ENCODE measurements around the gene FTCD. TPM values are rescaled to one million over a fixed set of nuclear protein-coding genes. Genes with fewer than 3 reads are reported as not detected.
"Not testable (repeated sequence)": the region's sequence is repeated elsewhere in the genome, so short reads cannot be mapped to it uniquely, and the experiment has no call there.

FTCD gene
- total RNA-seq, 1 experiment from 2014 or later: not detected

DNA sequence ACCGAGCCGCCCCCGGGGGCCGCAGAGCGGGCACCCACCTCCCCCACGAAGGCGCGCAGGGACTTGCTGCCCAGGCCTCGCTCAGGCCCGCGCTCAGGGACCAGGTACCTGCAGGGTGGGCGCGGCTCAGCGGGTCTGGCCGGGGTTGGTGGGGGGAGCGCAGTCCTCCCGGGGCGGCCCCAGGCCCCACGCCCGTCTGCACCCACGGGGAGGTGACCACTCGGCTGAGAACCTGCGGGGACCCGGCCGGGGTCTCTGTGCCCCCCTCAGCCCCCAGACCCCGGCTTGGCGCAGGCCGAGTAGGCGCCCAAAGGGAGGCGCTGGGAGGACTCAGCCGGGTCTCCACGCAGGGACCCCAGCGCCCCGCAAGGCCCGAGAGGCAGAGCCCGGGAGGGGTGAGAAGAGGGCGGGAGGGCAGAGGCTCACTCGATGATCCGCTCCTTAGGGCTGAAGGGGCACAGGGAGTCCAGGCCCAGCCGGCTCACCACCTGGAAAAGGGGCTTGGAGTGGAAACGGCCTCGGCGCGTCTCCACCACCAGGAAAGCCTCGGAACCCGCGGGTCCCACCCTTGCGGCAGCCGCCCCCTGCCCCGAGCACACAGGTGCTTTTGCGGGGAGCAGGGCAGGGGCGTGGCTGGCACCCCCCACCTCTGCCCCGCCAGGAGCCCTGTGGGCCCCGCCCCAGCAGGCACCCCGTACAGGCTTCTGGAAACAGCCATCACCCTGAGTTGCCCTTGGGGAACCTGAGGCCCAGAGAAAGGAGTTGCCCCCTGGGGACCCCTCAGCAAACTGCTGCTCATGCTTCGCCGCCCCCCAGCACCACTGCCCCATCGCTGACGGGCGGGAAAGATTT lies 9.3 kb downstream of the FTCD start:
- Histone ChIP-seq H3K27me3 (ENCODE audit: control insufficient read depth, insufficient read depth, low read length) (peaks cover 1% of the 10 kb centered on the region; the same call in 1 of the 2 replicates), H3K36me3 (replicated peaks; ENCODE audit: control insufficient read depth, insufficient read depth, low read length) (no peaks in the 10 kb centered on the region), H3K4me3 (ENCODE audit: insufficient read depth, low read depth, low read length) (no peak overlapping the region)
- peak; percentile 52 for DNase-seq

DNA sequence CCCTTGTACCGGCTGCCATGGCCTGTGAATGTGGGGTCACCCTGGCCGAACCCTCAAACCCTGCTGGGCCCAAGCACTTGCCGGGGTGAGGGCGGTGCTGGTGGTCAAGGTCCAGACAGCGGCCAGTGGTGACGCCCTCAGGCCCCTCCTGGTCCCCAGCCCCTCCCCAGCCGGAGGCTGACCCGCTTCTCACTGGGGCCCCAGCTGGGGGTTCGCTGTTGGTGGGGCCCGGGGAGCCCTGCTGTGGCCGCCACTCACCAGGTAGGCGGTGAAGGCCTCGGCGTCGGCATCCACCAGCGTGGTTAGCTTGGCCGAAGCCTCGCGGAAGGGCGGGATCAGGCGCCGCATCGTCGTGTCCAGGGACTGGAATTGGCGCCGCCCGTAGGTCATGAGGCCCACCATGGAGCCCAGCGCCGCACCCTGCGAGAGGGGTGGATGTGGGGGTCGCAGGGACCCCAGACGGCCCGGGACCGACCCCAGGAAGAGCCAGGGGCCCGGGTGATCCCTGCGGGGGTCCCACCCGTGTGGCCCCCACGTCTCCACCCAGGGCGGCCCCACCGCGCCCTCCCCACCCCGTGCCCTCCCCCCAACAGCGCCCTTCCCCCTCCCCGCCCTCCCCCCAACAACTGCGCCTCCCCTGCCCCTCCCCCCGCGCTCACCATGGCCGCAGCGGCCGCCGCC lies 10.1 kb downstream of the FTCD start:
- no peak for DNase-seq
- no peaks in the 10 kb centered on the region for H3K36me3 ChIP-seq (replicated peaks; ENCODE audit: control insufficient read depth, insufficient read depth, low read length)
- H3K4me3 ChIP-seq (ENCODE audit: insufficient read depth, low read depth, low read length): no peak overlapping the region
- peaks cover 1% of the 10 kb centered on the region; the same call in 1 of the 2 replicates for H3K27me3 ChIP-seq (ENCODE audit: control insufficient read depth, insufficient read depth, low read length)

- Histone ChIP-seq H3K4me3 (ENCODE audit: insufficient read depth, low read depth, low read length) (no peak overlapping the region), H3K27me3 (ENCODE audit: control insufficient read depth, insufficient read depth, low read length) (peaks cover 2% of the 10 kb centered on the region; the same call in 1 of the 2 replicates), H3K36me3 (replicated peaks; ENCODE audit: control insufficient read depth, insufficient read depth, low read length) (no peaks in the 10 kb centered on the region)
- no peak for DNase-seq
Observed at GRCh38 chr21:46144464-46145070, 10.8 kb downstream of the FTCD start.

- DNase-seq: no peak
- Histone ChIP-seq H3K4me3 (ENCODE audit: insufficient read depth, low read depth, low read length) (no peak overlapping the region; the same call in 1 of the 2 replicates), H3K36me3 (replicated peaks; ENCODE audit: control insufficient read depth, insufficient read depth, low read length) (no peaks in the 10 kb centered on the region), H3K27me3 (ENCODE audit: control insufficient read depth, insufficient read depth, low read length) (peaks cover 8% of the 10 kb centered on the region; the same call in 1 of the 2 replicates)
Observed at GRCh38 chr21:46142582-46143473, 12.6 kb downstream of the FTCD start.

- DNase-seq: no peak
- no peaks in the 10 kb centered on the region for H3K36me3 ChIP-seq (replicated peaks; ENCODE audit: control insufficient read depth, insufficient read depth, low read length)
- H3K4me3 ChIP-seq (ENCODE audit: insufficient read depth, low read depth, low read length): peak overlapping the region; percentile 13; the same call in 1 of the 2 replicates
- H3K27me3 ChIP-seq (ENCODE audit: control insufficient read depth, insufficient read depth, low read length): peaks cover 8% of the 10 kb centered on the region; the same call in 1 of the 2 replicates
Observed at GRCh38 chr21:46141767-46142581, 13.4 kb downstream of the FTCD start.

- H3K4me3 ChIP-seq (ENCODE audit: insufficient read depth, low read depth, low read length): peak overlapping the region; percentile 29; the same call in 1 of the 2 replicates
Observed at GRCh38 chr21:46140352-46141003, 14.9 kb downstream of the FTCD start.

DNA sequence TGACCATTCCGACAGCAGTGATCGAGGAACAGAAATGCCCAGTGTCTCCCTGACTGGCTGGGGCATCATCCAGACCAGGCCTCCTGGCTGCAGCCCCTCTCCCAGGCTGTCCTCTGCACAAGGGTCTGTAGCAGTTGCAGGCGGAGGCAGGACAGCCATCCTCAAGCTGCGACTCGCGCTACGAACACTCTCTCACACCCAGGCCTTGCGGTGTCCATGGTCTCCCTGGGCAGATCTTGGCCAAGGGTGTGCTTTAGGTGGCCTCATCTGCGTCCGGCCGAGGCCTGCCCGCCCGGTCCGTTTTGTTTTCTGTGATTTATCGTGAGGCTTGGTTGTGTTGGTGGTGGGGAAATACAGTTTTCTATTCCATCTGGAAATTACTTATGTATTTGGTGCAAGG lies 15.7 kb downstream of the FTCD start:
- Histone ChIP-seq H3K27me3 (ENCODE audit: control insufficient read depth, insufficient read depth, low read length) (peaks cover 8% of the 10 kb centered on the region; the same call in 1 of the 2 replicates), H3K36me3 (replicated peaks; ENCODE audit: control insufficient read depth, insufficient read depth, low read length) (no peaks in the 10 kb centered on the region), H3K4me3 (ENCODE audit: insufficient read depth, low read depth, low read length) (no peak overlapping the region; the same call in 1 of the 2 replicates)
- no peak for DNase-seq

More at GRCh38 chr21:46140352-46141003, 14.9 kb downstream of the FTCD start:
- not testable (repeated sequence) for H3K27me3 ChIP-seq (ENCODE audit: control insufficient read depth, insufficient read depth, low read length); H3K36me3 ChIP-seq (replicated peaks; ENCODE audit: control insufficient read depth, insufficient read depth, low read length); DNase-seq

- no peaks in the 10 kb centered on the region for H3K36me3 ChIP-seq (replicated peaks; ENCODE audit: control insufficient read depth, insufficient read depth, low read length)
- peaks cover 8% of the 10 kb centered on the region; the same call in 1 of the 2 replicates for H3K27me3 ChIP-seq (ENCODE audit: control insufficient read depth, insufficient read depth, low read length)
- no peak for DNase-seq
- no peak overlapping the region for H3K4me3 ChIP-seq (ENCODE audit: insufficient read depth, low read depth, low read length)
Observed at GRCh38 chr21:46138383-46138970, 16.9 kb downstream of the FTCD start.

DNA sequence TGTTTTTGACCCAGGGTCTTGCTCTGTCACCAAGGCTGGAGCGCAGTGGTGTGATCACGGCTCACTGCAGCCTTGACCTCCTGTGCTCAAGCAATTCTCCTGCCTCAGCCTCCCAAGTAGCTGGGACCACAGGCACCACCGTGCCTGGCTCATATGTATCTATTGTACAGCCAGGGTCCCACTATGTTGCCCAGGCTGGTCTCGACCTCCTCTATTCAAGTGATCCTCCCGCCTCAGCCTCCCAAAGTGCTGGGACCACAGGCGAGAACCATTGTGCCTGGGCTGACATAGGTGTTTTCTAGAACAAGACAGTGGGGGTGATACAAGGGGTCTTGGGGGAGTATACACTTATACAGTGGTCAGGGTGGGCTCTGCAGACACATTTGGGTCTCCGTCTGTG lies 17.5 kb downstream of the FTCD start:
- H3K27me3 ChIP-seq (ENCODE audit: control insufficient read depth, insufficient read depth, low read length): peaks cover 8% of the 10 kb centered on the region; the same call in 1 of the 2 replicates
- DNase-seq: no peak

DNA sequence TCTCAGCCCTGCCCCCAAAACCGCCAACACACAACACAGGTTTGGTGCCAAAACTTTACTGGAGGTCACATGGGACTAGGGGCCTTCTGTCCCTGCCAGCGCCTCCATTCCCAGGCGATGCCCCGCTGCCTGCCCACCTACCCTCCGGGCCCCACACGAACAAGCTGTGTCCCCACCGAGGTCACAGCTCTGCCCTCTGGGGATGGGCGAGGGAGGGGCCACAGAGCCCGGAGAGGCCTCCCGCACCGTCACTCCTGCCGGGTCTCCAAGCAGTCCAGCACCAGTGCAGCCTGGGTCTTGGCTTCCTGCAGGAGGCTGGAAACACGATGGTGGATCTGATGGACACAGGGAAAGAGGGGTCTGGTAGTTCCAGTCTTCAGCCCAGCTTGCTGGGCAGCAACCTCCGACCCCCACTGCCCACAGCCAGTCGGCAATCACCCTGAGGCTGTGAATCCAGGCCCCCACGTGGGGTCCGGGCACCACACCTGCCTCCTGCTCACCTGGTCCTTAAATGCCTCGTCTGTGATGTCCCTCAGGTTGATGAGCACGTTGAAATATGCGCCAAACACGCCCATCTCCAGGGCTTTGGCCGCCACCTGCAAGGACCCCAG lies 18.5 kb downstream of the FTCD start:
- Histone ChIP-seq H3K4me3 (ENCODE audit: insufficient read depth, low read depth, low read length) (no peak overlapping the region), H3K36me3 (replicated peaks; ENCODE audit: control insufficient read depth, insufficient read depth, low read length) (no peaks in the 10 kb centered on the region), H3K27me3 (ENCODE audit: control insufficient read depth, insufficient read depth, low read length) (peaks cover 8% of the 10 kb centered on the region; the same call in 1 of the 2 replicates)
- DNase-seq: no peak

More for the DNA sequence above, 17.5 kb downstream of the FTCD start:
- Histone ChIP-seq H3K36me3 (replicated peaks; ENCODE audit: control insufficient read depth, insufficient read depth, low read length) (no peaks in the 10 kb centered on the region), H3K4me3 (ENCODE audit: insufficient read depth, low read depth, low read length) (no peak overlapping the region)

- DNase-seq: no peak
- H3K27me3 ChIP-seq (ENCODE audit: control insufficient read depth, insufficient read depth, low read length): peaks cover 6% of the 10 kb centered on the region; the same call in 1 of the 2 replicates
- H3K4me3 ChIP-seq (ENCODE audit: insufficient read depth, low read depth, low read length): no peak overlapping the region
Observed at GRCh38 chr21:46135782-46136395, 19.5 kb downstream of the FTCD start.

More at GRCh38 chr21:46135782-46136395, 19.5 kb downstream of the FTCD start:
- H3K36me3 ChIP-seq (replicated peaks; ENCODE audit: control insufficient read depth, insufficient read depth, low read length): no peaks in the 10 kb centered on the region

All from H7 (cell line).